Measurements from ENCODE around the gene BCOR.

GRCh38 chrX:40131654-40132337 lies 34.0 kb upstream of the BCOR start:
- TF ChIP-seq EZH2 (IDR thresholded peaks at IDR 0.05; ENCODE audit: low read depth, low read length, severe bottlenecking): no peak
- no peak for TF ChIP-seq CREB1 (IDR thresholded peaks at IDR 0.05)

Measured in H1 (cell line).